ENCODE data around the gene ATP13A2.

The ATP13A2 gene

GRCh38 chr1:17016317-17016661 is 4.6 kb upstream of the ATP13A2 start:
- in situ Hi-C loops (cut with HindIII; ENCODE audit: low sequenced_read_pairs): no loop called here
- no peak for TF ChIP-seq CTCF (IDR thresholded peaks at IDR 0.05; ENCODE audit: low read depth, low read length, missing control alignments)

GRCh38 chr1:17014671-17015567 is 3.2 kb upstream of the ATP13A2 start:
- DNase-seq (ENCODE audit: low read depth): no peak
- no peak overlapping the region for H3K4me3 ChIP-seq (ENCODE audit: low read depth, low read length)
- in situ Hi-C loops (cut with HindIII; ENCODE audit: low sequenced_read_pairs): no loop called here
- TF ChIP-seq CTCF (IDR thresholded peaks at IDR 0.05; ENCODE audit: low read depth, low read length, missing control alignments): no peak

More at GRCh38 chr1:17016317-17016661, 4.6 kb upstream of the ATP13A2 start:
- no peak overlapping the region for H3K4me3 ChIP-seq (ENCODE audit: low read depth, low read length)
- DNase-seq (ENCODE audit: low read depth): peak; percentile 60

- in situ Hi-C loops (cut with HindIII; ENCODE audit: low sequenced_read_pairs): no loop called here
- peak; percentile 39 for DNase-seq (ENCODE audit: low read depth)
- no peak for TF ChIP-seq CTCF (IDR thresholded peaks at IDR 0.05; ENCODE audit: low read depth, low read length, missing control alignments)
- no peak overlapping the region for H3K4me3 ChIP-seq (ENCODE audit: low read depth, low read length)
Observed at GRCh38 chr1:17013491-17014320, 2.0 kb upstream of the ATP13A2 start.

DNA sequence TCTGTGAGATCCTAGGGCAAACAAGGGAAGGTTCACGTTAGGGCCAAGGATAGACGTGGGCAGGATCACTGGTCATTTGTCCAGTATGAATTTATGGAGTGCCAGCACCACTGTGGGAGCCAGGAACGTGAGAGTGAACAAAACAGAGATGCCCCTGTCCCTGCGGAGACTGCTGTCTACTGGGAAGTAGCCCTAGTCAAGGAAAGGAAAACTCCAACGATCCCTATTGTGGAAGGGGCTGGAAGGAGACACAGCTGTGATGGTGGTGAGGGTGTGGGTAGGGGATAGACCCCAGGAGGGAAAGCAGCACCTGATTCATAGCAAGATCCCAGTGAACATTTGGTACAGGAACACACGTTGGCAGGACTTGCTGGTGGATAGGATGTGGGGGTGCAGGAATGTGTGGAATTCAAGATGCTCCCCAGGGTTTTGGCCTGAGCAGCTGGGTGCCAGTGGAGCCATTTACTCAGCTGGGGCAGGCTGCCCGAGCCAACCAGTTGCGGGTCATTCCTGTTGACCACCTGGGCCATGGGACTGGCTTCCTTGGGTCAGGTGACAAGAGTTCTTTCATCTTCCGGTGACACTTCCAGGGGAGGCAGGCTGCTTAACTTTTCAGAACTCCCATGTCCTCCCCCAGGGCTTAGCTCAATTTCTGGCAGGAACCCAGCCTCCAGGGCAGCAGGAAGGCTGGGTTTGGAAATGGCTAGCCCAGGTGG is 1.2 kb upstream of the ATP13A2 start:
- DNase-seq (ENCODE audit: low read depth): peak; percentile 37
- no peak for TF ChIP-seq CTCF (IDR thresholded peaks at IDR 0.05; ENCODE audit: low read depth, low read length, missing control alignments)
- in situ Hi-C loops (cut with HindIII; ENCODE audit: low sequenced_read_pairs): no loop called here
- no peak overlapping the region for H3K4me3 ChIP-seq (ENCODE audit: low read depth, low read length)

- in situ Hi-C loops (cut with HindIII; ENCODE audit: low sequenced_read_pairs): no loop called here
- DNase-seq (ENCODE audit: low read depth): no peak
- TF ChIP-seq CTCF (IDR thresholded peaks at IDR 0.05; ENCODE audit: low read depth, low read length, missing control alignments): no peak
Observed at GRCh38 chr1:17011092-17011438, 663 bp downstream of the ATP13A2 start.

GRCh38 chr1:17009706-17010105 is 2.0 kb downstream of the ATP13A2 start:
- no peak for DNase-seq (ENCODE audit: low read depth)
- no peak for TF ChIP-seq CTCF (IDR thresholded peaks at IDR 0.05; ENCODE audit: low read depth, low read length, missing control alignments)
- in situ Hi-C loops (cut with HindIII; ENCODE audit: low sequenced_read_pairs): no loop called here
- no peak overlapping the region for H3K4me3 ChIP-seq (ENCODE audit: low read depth, low read length)

More at GRCh38 chr1:17011092-17011438, 663 bp downstream of the ATP13A2 start:
- H3K4me3 ChIP-seq (ENCODE audit: low read depth, low read length): peak overlapping the region; percentile 71

All from astrocyte of the cerebellum (primary cell).